Ovary (tissue), 9 donors: Measurements from ENCODE around the gene CHAC1. TPM values are rescaled to one million over a fixed set of nuclear protein-coding genes. Genes with fewer than 3 reads are reported as not detected.

Experiments used
- DNase-seq, 5 donors: peaks; one replicate each; pipeline ENCODE4 v3.0.0-alpha.2; 2019 to 2020
- H3K27ac ChIP-seq, 2 donors: fragments of 200-600 bp; one replicate each; pipeline versions ENCODE4 v1.5.1 to v1.8.0; 2019 to 2022
- H3K27me3 ChIP-seq: fragments of 200-600 bp; one replicate; pipeline ENCODE4 v1.8.0; 2022
- H3K36me3 ChIP-seq: fragments of 200-600 bp; sonication (generic); one replicate; pipeline ENCODE4 v1.5.1; 2019
- H3K4me1 ChIP-seq: one replicate; pipeline ENCODE4 v1.8.1; 2013; ENCODE audit warnings: mild to moderate bottlenecking, moderate library complexity; ENCODE audit not compliant: insufficient read depth
- H3K4me3 ChIP-seq: fragments of 200-600 bp; sonication (generic); one replicate; pipeline ENCODE4 v1.5.1; 2017
- H3K9me3 ChIP-seq, 2 donors: fragments of 200-600 bp in 1 of 2; sonication (generic) in 1 of 2; one replicate each; pipeline versions ENCODE4 v1.5.1 to v1.8.1; 2013 to 2019; ENCODE audit warnings: mild to moderate bottlenecking in 1 of 2, moderate library complexity in 1 of 2
- CTCF ChIP-seq, 3 donors: fragments of 450-650 bp in 2 of 3; fragments of 200-600 bp in 1 of 3; IDR thresholded peaks; one replicate each; pipeline versions ENCODE4 v1.5.1 to v1.8.0; 2016 to 2022; ENCODE audit warnings: antibody characterized with exemption in 3 of 3, mild to moderate bottlenecking in 1 of 3
- EP300 ChIP-seq: sonication (generic); formaldehyde crosslinking; IDR thresholded peaks from one replicate; pipeline ENCODE4 v1.6.1; 2017; ENCODE audit warnings: antibody characterized with exemption
- POLR2A ChIP-seq: fragments of 450-650 bp; IDR thresholded peaks from one replicate; pipeline ENCODE4 v1.6.1; 2017; ENCODE audit warnings: antibody characterized with exemption, mild to moderate bottlenecking, moderate library complexity
- WGBS, 3 donors: extraction: QIAGEN DNeasy Blood & Tissue Kit in 1 of 3; methylation state at CpG; one replicate each; pipeline versions ENCODE4 v1.1.5 to v1.1.7; 2013 to 2017; 5-methylcytosine and 5-hydroxymethylcytosine counted together
- intact Hi-C, 4 donors: fragments of 100-400 bp; cut with DNase I; formaldehyde crosslinking; loops; one replicate each; pipeline versions ENCODE4 v1.11.0 to v1.15.1; 2022 to 2023
- polyA plus RNA-seq, 2 donors: library from polyadenylated mRNA; stranded (reverse); fragments of 200-250 nt in 1 of 2; fragments of 350-450 nt in 1 of 2; fragmentation: Illumina TruSeq in 1 of 2; extraction: RNeasy Lipid Tissue Mini Kit (QIAGEN cat#74804) in 1 of 2; gene quantifications; one replicate each; pipeline ENCODE4 v1.2.3, GENCODE V29; 2013 to 2014
- total RNA-seq, 7 donors: library from RNA; depleted of rRNA in 2 of 7; stranded (reverse); fragments of >200 nt in 2 of 7; fragmentation: NEBNext Ultra II Directional in 3 of 7; extraction: Animal tissue kit (Norgen Biotek cat#: 25700) in 3 of 7; gene quantifications; one replicate each; pipeline versions ENCODE4 v1.1.0 to v1.2.4, GENCODE V29; 2016 to 2023
- donor health status: DM: no; HTN: no; CAD: no; lungs with moderate emphysema.
- donor health status: DM: no; HTN: no; CAD: no.
- donor health status: Bipolar disorder and iron deficiency.
- donor health status: DM: yes; HTN: yes; CAD: no.
- donor health status: DM: no; HTN: no; CAD: no.
- donor health status: DM: yes; HTN: yes; CAD: no.

CHAC1 gene
- total and polyA plus RNA-seq, 9 donors, result 0.18 to 146 (median 2.1) TPM

GRCh38 chr15:40921949-40922607 lies 31.2 kb upstream of the CHAC1 start:
- H3K27me3 ChIP-seq, result peaks cover 4% of the 10 kb centered on the region
- no peak overlapping the region for H3K27ac ChIP-seq
- no peak for DNase-seq
- TF ChIP-seq EP300 (no peak), POLR2A (no peak), CTCF (IDR thresholded peaks at IDR 0.05) (no peak)
- WGBS, 3 donors, result 71 to 83% (median 80%) methylated on average over 5 of the region's 5 CpGs
- no peaks in the 10 kb centered on the region for H3K36me3 ChIP-seq
- H3K4me1 ChIP-seq, result no peaks in the 10 kb centered on the region
- no peaks in the 10 kb centered on the region for H3K9me3 ChIP-seq
- H3K4me3 ChIP-seq, result no peak overlapping the region
- intact Hi-C loops, result no loop called here

- no peak for DNase-seq
- no peak overlapping the region for H3K4me3 ChIP-seq
- 63 to 71% (median 70%) methylated on average over 10 of the region's 10 CpGs for WGBS, 3 donors
- H3K27me3 ChIP-seq, result peaks cover 4% of the 10 kb centered on the region
- no peak for TF ChIP-seq EP300
- TF ChIP-seq POLR2A, result no peak
- no peak for TF ChIP-seq CTCF (IDR thresholded peaks at IDR 0.05)
- no peaks in the 10 kb centered on the region for H3K36me3 ChIP-seq
- no peaks in the 10 kb centered on the region for H3K4me1 ChIP-seq
- H3K9me3 ChIP-seq, result no peaks in the 10 kb centered on the region
- no peak overlapping the region for H3K27ac ChIP-seq
- intact Hi-C loops, result no loop called here
Observed at GRCh38 chr15:40922608-40923005, 30.7 kb upstream of the CHAC1 start.

- intact Hi-C loops, result no loop called here
- Histone ChIP-seq H3K9me3 (no peaks in the 10 kb centered on the region), H3K36me3 (no peaks in the 10 kb centered on the region), H3K4me3 (no peak overlapping the region), H3K4me1 (peaks cover 5% of the 10 kb centered on the region), H3K27ac (no peak overlapping the region), H3K27me3 (peaks cover 4% of the 10 kb centered on the region)
- DNase-seq, result no peak
- 85 to 89% (median 86%) methylated on average over 9 of the region's 9 CpGs for WGBS, 3 donors
- TF ChIP-seq EP300 (no peak), CTCF (IDR thresholded peaks at IDR 0.05) (no peak), POLR2A (no peak)
Observed at GRCh38 chr15:40923551-40923950, 29.7 kb upstream of the CHAC1 start.

GRCh38 chr15:40925495-40925862 lies 27.8 kb upstream of the CHAC1 start:
- DNase-seq, result no peak
- H3K27me3 ChIP-seq, result peaks cover 4% of the 10 kb centered on the region
- no peaks in the 10 kb centered on the region for H3K36me3 ChIP-seq
- 16 to 33% (median 19%) methylated on average over 24 to 30 of the region's 30 CpGs for WGBS, 3 donors
- peaks cover 11% of the 10 kb centered on the region for H3K4me1 ChIP-seq
- H3K27ac ChIP-seq, result no peak overlapping the region
- no peak for TF ChIP-seq POLR2A
- no peak for TF ChIP-seq EP300
- no peak for TF ChIP-seq CTCF (IDR thresholded peaks at IDR 0.05)
- H3K9me3 ChIP-seq, result no peaks in the 10 kb centered on the region
- intact Hi-C loops, result no loop called here
- no peak overlapping the region for H3K4me3 ChIP-seq
